Right kidney (tissue), 1 donor: Measurements from ENCODE around the gene FAM43B.
A peak's percentile ranks its signal among the peaks of the same experiment; 100 is the strongest.

ENCODE experiments used
- DNase-seq: peaks from one replicate; pipeline ENCODE4 v3.0.0-alpha.2; 2016

FAM43B gene

DNA sequence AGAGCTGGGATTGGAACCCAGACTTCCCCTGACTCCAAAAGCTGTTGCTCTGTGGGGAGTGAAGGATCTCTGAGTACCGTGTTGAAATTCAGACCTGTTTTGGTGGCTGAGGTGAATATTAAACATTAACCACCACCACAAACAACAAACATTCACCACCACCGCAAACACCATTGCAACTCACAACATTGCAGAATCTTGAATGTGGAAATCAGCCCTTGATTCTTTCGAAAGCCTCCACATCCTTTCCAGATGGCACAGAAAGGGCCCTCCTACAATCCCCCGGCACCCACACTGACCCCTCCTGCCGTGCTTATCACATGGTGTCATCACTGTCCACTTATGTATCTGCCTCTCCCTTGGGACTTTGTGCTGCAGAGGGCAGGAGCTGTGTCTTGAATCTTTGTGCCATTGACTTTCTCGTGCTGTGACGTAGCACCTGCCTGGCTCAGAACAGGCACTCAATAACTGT is 38.0 kb downstream of the FAM43B start:
- DNase-seq = peak; percentile 41

GRCh38 chr1:20593756-20594155 is 41.4 kb downstream of the FAM43B start:
- DNase-seq = no peak

DNA sequence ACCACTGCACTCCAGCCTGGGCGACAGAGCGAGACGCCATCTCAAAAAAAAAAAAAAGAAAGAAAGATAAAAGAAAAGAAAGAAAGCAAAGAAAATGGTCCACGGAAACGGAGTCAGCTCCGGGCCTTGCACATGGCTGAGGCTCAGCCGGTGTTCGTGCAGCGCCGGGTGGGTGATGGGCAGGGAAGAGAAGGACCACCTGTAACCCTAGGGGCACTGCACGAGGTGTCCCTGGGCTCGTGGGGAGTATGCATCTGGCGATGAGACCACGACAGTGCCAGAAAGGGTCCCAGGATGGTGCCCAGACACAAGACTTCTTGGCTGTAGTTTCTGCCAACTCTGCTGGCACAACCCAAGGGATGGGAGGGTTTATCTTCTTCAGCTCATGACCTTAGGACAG is 42.4 kb downstream of the FAM43B start:
- DNase-seq = no peak

DNA sequence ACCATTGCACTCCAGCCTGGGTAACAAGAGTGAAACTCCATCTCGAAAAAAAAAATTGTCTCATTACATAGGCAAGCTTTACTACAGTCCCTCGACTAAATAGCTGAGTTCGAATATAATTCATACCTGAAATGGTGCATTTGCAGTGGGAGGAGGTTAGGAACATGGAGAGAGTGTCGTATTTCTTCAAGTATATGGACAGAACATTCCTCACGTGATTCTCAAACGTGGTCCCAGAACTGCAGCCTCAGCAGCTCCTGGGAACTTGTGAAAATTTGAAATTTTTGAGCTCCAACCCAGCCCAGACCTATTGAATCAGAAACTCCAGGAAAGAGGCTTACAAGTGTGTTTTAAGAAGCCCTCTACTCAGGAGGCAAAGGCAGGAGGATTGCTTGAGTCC is 43.7 kb downstream of the FAM43B start:
- DNase-seq = no peak

DNA sequence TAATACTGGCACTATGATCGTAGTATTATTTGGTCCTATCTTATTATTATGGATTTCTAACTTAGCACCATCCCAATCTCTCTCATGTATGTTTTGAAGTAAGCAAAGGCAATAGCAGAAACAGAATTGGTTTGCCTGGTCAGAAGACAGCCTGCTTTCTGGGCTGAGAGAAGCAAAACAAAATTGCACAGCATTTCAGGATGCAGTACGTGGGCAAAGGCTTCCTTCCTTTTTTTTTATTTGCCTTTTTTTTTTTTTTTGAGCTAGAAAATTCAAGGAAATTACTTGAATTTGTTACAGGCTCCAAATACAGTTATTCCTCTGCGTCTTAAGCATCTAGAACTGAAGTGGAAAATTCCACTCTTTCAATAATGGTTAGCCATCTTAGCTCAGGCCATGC is 45.3 kb downstream of the FAM43B start:
- DNase-seq = no peak

DNA sequence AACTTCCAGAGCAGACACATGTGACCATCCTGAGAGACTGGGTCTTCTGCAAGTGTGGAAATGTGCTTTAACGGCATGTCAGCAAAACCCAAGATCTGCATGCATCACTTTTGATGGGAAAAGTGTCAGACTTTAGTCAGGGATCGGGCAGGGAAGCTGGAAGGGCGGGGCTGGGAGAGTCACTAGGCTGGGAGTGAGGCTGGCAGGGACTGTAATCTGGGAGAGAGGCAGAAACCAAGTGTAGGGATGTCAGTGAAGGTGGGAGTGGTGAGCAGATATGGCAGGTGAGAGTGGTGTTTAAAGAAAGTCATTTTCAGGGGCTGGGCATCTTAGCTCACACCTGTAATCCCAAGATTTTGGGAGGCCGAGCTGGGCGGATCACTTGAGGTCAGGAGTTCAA is 47.8 kb downstream of the FAM43B start:
- DNase-seq = no peak

DNA sequence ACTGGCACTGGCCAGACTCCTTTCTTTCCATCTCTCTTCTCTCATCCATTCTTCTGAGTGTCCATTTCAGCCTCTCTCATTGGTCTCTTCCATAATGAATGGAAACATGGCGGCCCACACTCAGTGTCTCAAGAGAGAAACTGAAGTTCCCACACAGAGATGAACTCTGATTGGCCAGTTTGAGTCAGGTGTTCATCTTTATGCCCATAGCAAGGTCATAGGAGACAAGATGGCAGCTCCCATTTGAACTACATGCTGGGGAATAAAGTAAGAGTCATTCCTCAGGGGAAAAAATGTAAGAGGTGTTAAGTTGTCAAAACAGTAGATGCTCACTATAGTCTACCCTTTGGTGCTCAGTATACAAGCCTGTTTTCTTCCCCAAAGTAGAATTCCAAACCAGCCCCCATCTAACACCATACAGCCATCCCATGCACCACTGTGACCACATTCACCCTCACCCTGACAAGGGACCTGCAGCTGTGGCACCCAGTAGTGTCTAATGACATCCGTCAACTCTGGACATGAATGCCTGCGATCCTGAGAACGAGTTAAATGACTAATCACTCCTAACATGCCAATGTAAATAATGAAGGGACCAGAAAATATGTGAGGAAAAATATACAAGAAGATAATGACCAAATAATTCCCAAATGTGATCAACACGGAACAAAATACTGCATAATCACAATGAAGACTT is 48.9 kb downstream of the FAM43B start:
- DNase-seq = no peak

DNA sequence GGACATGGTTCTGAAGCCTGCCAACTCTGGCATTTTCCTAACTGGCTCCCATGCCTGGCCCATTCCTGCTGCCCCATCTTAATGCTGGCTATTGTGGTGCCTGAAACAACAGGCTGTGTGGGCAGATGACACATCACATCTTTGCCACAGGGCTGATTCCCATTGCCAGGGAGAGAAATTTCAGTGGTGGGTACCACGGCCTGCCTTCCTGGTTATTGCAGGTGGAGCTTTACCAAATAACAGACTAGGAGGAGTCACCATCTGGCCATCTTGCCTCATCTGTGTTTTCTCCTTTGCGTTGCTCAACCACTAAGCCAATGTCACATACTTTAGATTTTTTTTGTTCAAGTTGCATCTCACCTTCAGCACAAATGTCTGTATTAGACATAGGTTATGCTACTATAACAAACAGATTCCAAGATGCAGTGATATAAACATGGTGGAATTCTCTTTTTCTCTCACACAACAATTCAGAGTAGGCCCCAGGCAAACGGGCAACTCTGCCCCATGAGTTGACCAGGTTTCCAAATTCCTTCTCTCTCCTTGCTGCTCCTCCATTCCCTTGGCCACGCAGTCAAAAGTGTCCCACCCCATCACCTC is 50.6 kb downstream of the FAM43B start:
- no peak for DNase-seq

DNA sequence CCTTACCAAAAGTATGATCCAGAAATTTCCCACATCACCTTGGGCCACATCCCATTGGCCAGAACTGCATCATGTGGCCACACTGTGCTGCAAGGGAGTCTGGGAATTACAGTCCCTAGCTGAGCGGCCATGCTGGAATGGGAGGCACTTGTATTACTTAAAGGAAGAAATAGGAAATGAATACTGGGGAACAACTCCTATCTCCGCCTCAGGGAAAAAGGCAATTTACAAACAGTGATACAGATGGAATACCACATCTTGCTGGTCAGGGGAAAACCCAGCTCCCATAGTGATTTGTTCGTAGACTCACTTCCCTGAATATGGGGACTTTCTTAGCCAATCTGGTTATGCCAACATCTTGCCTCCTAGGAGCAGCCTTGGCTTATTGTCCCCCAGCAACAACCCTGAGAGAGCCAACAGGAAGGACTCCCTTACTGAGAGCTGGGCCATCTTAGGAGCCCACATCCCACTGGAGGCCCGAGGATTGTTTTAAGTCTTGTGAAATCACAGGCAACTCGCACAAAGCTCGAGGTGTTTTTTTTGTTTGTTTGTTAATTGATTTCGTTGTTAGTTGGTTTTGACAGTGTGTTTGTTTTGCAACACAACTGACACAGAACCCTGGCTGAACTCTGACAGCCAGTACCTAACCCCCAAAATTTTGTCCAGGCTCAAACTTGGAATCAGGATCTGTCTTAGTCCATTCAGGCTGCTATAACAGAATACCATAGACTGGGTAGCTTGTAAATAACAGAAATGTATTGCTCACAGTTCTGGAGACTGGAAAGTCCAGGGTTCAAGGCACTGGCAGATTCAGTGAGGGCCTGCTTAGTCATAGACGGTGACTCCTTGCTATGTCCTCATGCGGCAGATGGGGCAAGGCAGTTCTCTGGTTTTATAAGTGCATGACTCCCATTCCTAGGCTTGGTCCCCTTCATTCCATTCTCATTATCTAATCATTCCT is 51.4 kb downstream of the FAM43B start:
- no peak for DNase-seq
